Activated CD8-positive, alpha-beta memory T cell treated with anti-CD3 and anti-CD28 coated beads for 1 hour (primary cell): Measurements from ENCODE around the gene EMC9.

Experiments used
- DNase-seq, 2 donors: peaks; one replicate each; pipeline ENCODE4 v3.0.0-alpha.2; 2020; ENCODE audit warnings: low read depth in 1 of 2; ENCODE audit errors: extremely low read depth in 1 of 2

Gene EMC9

GRCh38 chr14:24092505-24093206 is 48.7 kb downstream of the EMC9 start:
- DNase-seq, result no peak

GRCh38 chr14:24092110-24092504 is 49.3 kb downstream of the EMC9 start:
- no peak for DNase-seq

- DNase-seq, result no peak
Observed at GRCh38 chr14:24089890-24090289, 51.5 kb downstream of the EMC9 start.
